ENCODE results near the gene PARN.
A peak's percentile ranks its signal among the peaks of the same experiment; 100 is the strongest.
"Not testable (repeated sequence)": the region's sequence is repeated elsewhere in the genome, so short reads cannot be mapped to it uniquely, and the experiment has no call there.

The PARN gene

GRCh38 chr16:14635395-14636165 is 5.5 kb upstream of the PARN start:
- TF ChIP-seq CTCF (IDR thresholded peaks at IDR 0.05; ENCODE audit: unreplicated experiment in 3 of 3) = no peak
- H3K27me3 Mint-ChIP-seq (ENCODE audit: low read depth) = no peaks in the 10 kb centered on the region
- peak overlapping the region; percentile 14 to 87 (median 68) for H3K27ac Mint-ChIP-seq
- H3K4me1 Mint-ChIP-seq = peaks cover 38% of the 10 kb centered on the region
- H3K9me3 Mint-ChIP-seq = no peaks in the 10 kb centered on the region
- peaks cover 7% of the 10 kb centered on the region for H3K36me3 Mint-ChIP-seq (ENCODE audit: low read depth)
- H3K4me3 Mint-ChIP-seq = peak overlapping the region; percentile 8 to 62 (median 19)

GRCh38 chr16:14634389-14634725 is 4.3 kb upstream of the PARN start:
- Mint-ChIP-seq H3K9me3 (peaks cover 3% of the 10 kb centered on the region), H3K4me3 (peak overlapping the region; percentile 98 to 100 (median 100)), H3K4me1 (peaks cover 45% of the 10 kb centered on the region), H3K27ac (peak overlapping the region; percentile 75 to 96 (median 93)), H3K27me3 (ENCODE audit: low read depth) (no peaks in the 10 kb centered on the region), H3K36me3 (ENCODE audit: low read depth) (peaks cover under 1% of the 10 kb centered on the region)
- no peak for TF ChIP-seq CTCF (IDR thresholded peaks at IDR 0.05; ENCODE audit: unreplicated experiment in 3 of 3)

- Mint-ChIP-seq H3K27me3 (ENCODE audit: low read depth) (no peaks in the 10 kb centered on the region), H3K27ac (peak within 1 kb of the TSS; percentile 93 to 96 (median 93)), H3K4me1 (peaks cover 52% of the 10 kb centered on the region), H3K4me3 (peak within 1 kb of the TSS; percentile 98 to 100 (median 100)), H3K9me3 (peaks cover 3% of the 10 kb centered on the region), H3K36me3 (ENCODE audit: low read depth) (no peaks in the 10 kb centered on the region)
- TF ChIP-seq CTCF (IDR thresholded peaks at IDR 0.05; ENCODE audit: unreplicated experiment in 3 of 3) = no peak
Observed at GRCh38 chr16:14632693-14633569, 2.9 kb upstream of the PARN start, which contains the start of gene BFAR. Gene BFAR, plus strand, starts transcription at chr16:14632951. Its CDS starts 11,396 bp downstream, at chr16:14644347.

- H3K4me1 Mint-ChIP-seq = peaks cover 38% of the 10 kb centered on the region
- not testable (repeated sequence) for H3K9me3 Mint-ChIP-seq; H3K27me3 Mint-ChIP-seq (ENCODE audit: low read depth)
- H3K4me3 Mint-ChIP-seq = peak overlapping the region; percentile 98 to 100 (median 100)
- peak overlapping the region; percentile 81 to 98 (median 95) for H3K27ac Mint-ChIP-seq
- peaks cover 13% of the 10 kb centered on the region for H3K36me3 Mint-ChIP-seq (ENCODE audit: low read depth)
Observed at GRCh38 chr16:14630620-14631330, 715 bp upstream of the PARN start.

GRCh38 chr16:14629612-14629918 is 495 bp downstream of the PARN start:
- H3K9me3 Mint-ChIP-seq = peaks cover 3% of the 10 kb centered on the region
- peak overlapping the region; percentile 88 to 92 (median 91) for H3K27ac Mint-ChIP-seq
- H3K36me3 Mint-ChIP-seq (ENCODE audit: low read depth) = peaks cover 21% of the 10 kb centered on the region
- peaks cover 29% of the 10 kb centered on the region for H3K4me1 Mint-ChIP-seq
- H3K4me3 Mint-ChIP-seq = peak overlapping the region; percentile 88 to 93 (median 88)
- no peak for TF ChIP-seq CTCF (IDR thresholded peaks at IDR 0.05; ENCODE audit: unreplicated experiment in 3 of 3)
- H3K27me3 Mint-ChIP-seq (ENCODE audit: low read depth) = no peaks in the 10 kb centered on the region

Measured in nephron (organoid).